ENCODE data around the gene IRGQ.

The IRGQ gene

DNA sequence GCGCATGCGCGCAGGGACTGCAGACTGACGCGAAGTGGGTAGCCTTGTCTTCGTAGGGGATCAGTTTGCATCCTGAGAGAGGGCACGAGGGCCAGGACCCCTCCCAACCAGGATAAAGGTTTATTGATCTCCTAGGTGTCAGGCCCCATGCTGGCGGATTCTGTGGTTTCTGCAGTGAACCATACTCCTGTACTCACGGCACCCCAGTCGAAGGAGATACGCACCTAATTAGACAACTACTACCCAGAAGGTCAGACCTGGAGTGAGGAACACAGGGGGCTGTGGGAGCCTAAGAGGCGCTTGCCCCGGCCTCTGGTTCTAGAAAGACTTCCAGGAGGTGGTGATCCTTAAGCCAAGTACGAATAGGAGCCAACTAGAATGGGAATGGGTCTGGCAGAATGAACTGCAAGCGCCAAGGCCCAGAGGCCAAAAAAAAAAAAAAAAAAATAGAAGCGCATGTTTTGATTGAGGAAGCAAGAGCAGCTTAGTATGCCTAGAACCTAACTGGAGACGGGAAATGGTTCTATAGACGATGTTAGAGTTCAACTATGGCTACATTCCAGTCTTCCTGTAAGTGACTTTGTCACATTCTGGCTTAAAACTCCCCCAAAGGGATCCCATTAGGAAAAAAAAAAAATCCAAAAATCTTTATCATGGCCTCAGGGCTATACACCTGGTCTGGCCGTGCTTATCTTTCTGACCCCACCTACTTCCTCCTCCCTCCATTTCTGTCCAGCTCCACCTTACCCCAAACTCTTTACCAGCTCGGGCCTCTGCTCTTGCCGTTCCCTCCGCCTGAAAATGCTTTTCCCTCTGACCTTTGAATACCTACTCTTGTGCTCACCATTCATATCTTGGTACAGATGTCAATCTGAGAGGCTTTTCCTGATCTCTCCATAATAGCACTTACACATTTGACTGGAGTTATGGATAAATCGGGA is 24.4 kb upstream of the IRGQ start:
- in situ Hi-C loops (cut with HindIII; ENCODE audit: low pct_unique_long_range_greater_than_20kb, low sequenced_read_pairs): no loop called here
- TF ChIP-seq JUND (IDR thresholded peaks at IDR 0.05; ENCODE audit: low read depth): no peak
- DNase-seq (ENCODE audit: low read depth in 1 of 2, low spot score in 1 of 2): no peak

DNA sequence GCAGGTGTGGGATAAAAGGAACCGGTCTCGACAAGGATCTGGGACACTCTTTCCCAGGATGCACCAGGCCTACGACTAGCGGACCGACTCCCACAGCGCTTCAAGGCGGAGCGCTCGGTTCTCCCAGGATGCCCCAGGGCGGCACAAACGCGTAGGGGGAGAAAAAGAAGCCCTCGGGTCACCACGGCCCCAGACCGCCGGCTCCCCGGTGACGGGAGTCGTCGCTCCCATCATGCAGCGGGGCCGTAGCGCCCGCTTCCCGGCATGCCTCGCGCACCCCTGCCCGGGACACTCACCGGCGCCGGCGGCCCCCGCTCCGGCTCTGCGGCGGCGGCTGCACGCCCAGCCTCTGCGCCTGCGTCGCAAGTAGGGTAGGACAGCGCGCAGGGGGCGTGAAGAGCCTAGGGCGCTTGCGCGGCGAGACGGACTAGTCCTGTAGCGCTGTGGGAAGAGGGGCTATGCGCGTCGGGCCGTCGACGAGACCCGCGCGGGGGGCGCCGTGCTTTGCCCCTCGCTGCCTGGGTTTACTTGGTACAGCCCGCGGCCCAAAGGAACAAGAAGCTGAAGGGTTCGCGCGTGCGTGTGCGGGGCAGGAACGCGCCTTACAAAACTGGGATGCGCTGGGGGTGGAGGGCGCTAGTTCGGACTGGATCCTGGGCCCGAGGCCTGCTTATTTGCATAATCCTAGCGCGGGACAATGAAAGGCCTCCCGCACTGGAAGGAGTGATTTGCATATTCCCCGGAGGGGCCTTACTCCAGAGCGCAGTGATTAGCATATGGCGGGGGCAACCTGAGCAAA is 23.5 kb upstream of the IRGQ start, which contains the start of gene ZNF428:
Gene ZNF428, minus strand, starts transcription at position 368 of the 799 bp plus-strand sequence. CDS start 5,325 bp downstream, outside the sequence.
- in situ Hi-C loops (cut with HindIII; ENCODE audit: low pct_unique_long_range_greater_than_20kb, low sequenced_read_pairs): no loop called here
- DNase-seq (ENCODE audit: low read depth in 1 of 2, low spot score in 1 of 2): peak; percentile 60 to 91
- TF ChIP-seq JUND (IDR thresholded peaks at IDR 0.05; ENCODE audit: low read depth): no peak

DNA sequence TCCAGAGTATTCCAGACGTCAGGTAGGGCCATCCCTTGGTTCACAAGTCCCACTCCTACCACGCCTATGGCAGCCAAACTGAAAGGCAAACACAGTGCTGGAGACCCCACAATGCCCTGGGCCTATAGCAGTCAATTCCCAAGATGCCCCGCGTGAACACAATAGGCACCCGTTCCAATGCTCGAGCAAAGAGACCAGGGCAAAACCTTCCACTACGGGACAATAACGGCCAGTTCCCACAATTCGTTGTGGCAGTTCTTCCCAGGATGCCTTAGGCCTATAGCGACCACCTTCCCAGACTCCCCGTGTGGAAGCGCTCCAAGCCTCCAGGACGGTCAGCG is 23.0 kb upstream of the IRGQ start:
- in situ Hi-C loops (cut with HindIII; ENCODE audit: low pct_unique_long_range_greater_than_20kb, low sequenced_read_pairs): no loop called here
- TF ChIP-seq JUND (IDR thresholded peaks at IDR 0.05; ENCODE audit: low read depth): no peak
- DNase-seq (ENCODE audit: low read depth in 1 of 2, low spot score in 1 of 2): no peak

DNA sequence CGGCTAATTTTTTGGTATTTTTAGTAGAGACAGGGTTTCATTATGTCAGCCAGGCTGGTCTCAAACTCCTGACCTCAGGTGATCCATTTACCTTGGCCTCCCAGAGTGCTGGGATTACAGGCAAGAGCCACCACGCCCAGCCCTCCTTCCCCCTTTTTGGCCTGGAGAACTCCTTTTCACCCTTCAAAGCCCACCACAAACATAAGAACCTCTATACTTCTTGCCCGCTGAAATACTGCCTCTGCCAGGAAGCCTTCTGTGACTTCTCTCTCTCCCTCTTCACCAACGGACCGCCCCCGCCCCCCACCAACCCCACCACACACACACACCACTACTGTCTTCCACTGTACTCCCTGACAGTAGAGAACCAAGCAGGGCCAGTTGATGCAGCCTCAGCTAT is 21.0 kb upstream of the IRGQ start:
- DNase-seq (ENCODE audit: low read depth in 1 of 2, low spot score in 1 of 2): no peak
- no peak for TF ChIP-seq JUND (IDR thresholded peaks at IDR 0.05; ENCODE audit: low read depth)
- in situ Hi-C loops (cut with HindIII; ENCODE audit: low pct_unique_long_range_greater_than_20kb, low sequenced_read_pairs): no loop called here

DNA sequence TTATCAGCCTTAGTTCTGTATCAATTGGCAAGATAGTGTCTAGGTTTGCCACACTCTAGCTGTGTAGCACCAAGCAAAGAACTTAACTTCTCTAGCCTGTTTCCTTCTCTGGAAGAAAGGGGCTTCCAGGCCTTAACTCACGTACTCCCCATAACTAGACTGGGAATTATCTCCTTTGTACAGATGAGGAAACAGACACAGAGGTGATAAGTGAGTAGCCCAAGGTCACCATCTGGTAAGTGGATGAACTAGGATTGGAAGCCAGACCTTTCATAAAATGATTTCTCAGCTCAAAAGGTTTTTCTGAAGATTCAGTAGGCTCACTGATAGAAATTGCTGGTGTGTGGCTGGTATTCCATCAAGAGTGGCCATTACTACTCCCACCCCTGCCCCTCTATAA is 20.4 kb upstream of the IRGQ start:
- no peak for DNase-seq (ENCODE audit: low read depth in 1 of 2, low spot score in 1 of 2)
- in situ Hi-C loops (cut with HindIII; ENCODE audit: low pct_unique_long_range_greater_than_20kb, low sequenced_read_pairs): no loop called here
- no peak for TF ChIP-seq JUND (IDR thresholded peaks at IDR 0.05; ENCODE audit: low read depth)

DNA sequence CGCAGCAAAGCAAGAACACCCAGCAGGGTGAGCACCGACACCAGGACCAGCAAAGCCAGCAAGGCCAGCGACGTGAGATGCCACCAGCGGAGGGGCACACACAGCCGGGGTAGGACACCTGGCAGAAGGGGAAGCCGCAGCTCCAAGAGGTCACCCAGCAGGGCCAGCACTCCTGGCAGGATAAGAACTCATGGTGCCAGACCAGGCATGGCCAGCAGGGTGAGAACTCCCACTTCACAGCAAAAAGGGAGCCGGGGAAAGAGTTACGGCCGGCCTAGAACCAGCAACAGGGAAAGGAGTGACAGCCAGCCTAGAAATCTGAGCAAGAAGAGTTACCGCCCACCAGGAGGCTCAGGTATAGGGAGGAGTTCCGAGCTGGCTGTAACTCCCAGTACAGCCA is 16.4 kb upstream of the IRGQ start:
- no peak for DNase-seq (ENCODE audit: low read depth in 1 of 2, low spot score in 1 of 2)
- in situ Hi-C loops (cut with HindIII; ENCODE audit: low pct_unique_long_range_greater_than_20kb, low sequenced_read_pairs): no loop called here
- no peak for TF ChIP-seq JUND (IDR thresholded peaks at IDR 0.05; ENCODE audit: low read depth)

DNA sequence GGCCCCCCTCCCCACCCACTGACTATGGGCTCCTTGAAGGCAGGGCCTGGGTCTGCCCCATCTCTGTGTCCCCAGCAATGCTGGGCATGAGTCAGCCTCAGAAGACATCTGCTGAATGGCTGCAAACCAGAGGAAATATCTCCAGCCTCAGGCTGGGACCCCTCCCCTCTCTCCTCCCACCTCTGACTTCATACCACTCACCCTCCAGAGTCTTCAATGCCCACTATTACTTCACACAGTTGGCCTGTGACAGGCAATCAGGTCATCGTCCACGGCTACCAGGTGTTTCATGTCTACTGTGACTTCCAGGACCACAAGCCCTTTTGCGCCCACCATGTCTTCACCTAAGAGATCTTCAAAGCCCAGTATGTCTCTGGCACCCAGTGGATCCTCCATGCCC is 15.9 kb upstream of the IRGQ start, which contains the start of gene SRRM5:
Gene SRRM5, plus strand, starts transcription at position 301 of the 400 bp plus-strand sequence. Its CDS starts 34 bp downstream, at position 335.
- in situ Hi-C loops (cut with HindIII; ENCODE audit: low pct_unique_long_range_greater_than_20kb, low sequenced_read_pairs): no loop called here
- no peak for TF ChIP-seq JUND (IDR thresholded peaks at IDR 0.05; ENCODE audit: low read depth)
- DNase-seq (ENCODE audit: low read depth in 1 of 2, low spot score in 1 of 2): no peak

DNA sequence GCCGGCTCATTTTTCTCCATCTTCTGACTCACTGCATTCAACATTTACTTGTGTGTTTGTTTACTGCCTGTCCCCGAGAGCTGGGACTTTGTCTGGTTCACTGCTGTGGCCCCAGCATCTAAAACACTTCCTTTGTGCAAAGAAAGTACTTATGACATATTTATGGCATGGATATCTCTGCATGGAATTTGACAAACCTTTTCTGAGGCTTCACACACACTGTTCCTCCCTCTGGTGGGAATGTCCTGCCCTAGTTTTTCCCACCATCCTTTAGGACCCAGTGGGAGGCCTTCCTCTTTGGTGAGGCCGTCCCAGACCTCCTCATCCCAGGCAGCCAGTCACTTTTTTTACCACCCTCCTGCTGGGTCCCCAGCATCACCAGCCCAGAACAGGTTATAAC is 14.6 kb upstream of the IRGQ start:
- TF ChIP-seq JUND (IDR thresholded peaks at IDR 0.05; ENCODE audit: low read depth): no peak
- DNase-seq (ENCODE audit: low read depth in 1 of 2, low spot score in 1 of 2): no peak
- in situ Hi-C loops (cut with HindIII; ENCODE audit: low pct_unique_long_range_greater_than_20kb, low sequenced_read_pairs): no loop called here

DNA sequence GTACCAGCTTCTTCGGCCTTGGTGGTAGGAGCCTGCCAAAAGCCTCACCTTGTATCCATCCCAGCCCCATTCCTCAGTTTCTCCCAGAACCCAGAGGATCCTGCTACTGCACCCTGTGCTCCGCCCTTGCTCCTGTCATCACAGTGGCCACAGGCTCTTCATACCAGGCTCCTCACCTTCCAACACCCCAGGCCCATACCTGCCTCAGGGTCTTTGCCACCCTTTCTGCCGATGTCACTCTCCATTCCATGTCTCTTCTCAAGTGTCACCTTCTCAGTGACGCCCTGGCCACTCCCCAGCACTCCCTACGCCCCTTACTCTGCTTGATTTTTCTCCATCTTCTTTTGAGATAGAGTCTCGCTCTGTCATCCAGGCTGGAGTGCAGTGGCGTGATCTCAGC is 13.9 kb upstream of the IRGQ start:
- TF ChIP-seq JUND (IDR thresholded peaks at IDR 0.05; ENCODE audit: low read depth): no peak
- DNase-seq (ENCODE audit: low read depth in 1 of 2, low spot score in 1 of 2): no peak
- in situ Hi-C loops (cut with HindIII; ENCODE audit: low pct_unique_long_range_greater_than_20kb, low sequenced_read_pairs): no loop called here

DNA sequence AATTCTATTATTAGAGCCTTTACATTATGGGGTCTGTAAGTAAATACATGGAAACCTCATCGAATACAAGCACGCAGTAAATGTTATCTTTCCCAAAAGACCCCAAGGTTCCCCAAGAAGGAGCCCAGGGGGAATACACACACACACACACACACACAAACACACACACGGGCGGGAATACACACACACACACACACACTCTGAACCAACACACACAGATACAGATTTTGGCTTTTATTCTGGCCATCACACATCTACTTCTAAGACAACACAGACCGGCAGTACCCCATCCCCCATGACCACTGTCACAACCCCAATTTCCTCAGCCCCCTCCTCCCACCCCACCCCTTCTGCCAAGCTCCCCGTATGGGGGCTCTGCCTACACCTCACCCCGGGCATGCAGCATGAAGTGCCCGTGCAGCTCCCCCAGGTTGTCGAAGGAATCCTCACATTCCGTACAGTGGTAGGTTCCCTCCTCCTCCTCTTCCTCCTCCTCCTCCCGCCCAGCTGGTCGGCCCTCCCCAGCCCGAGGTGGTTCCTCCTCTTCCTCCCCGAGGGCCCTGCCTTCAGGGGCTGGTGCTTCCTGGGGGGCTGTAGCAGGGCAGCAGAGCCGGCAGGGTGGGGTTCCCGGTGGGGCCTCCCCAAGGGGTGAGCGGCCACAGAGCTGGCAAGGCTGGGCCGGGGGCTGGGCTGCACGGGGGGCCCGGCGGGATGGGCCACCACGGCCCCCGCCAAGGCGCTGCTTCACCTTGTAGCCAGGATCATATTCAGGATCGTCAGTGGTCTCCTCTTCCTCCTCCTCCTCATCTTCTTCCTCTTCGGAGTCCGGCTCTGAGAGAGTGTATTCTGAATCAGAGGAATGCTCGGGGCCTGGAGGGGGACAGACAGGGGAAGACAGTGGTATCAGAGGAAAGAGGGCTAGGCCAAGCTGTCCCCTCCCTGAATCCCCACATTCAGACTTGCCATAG is 11.6 kb upstream of the IRGQ start:
- TF ChIP-seq JUND (IDR thresholded peaks at IDR 0.05; ENCODE audit: low read depth): no peak
- DNase-seq (ENCODE audit: low read depth in 1 of 2, low spot score in 1 of 2): no peak
- in situ Hi-C loops (cut with HindIII; ENCODE audit: low pct_unique_long_range_greater_than_20kb, low sequenced_read_pairs): no loop called here

DNA sequence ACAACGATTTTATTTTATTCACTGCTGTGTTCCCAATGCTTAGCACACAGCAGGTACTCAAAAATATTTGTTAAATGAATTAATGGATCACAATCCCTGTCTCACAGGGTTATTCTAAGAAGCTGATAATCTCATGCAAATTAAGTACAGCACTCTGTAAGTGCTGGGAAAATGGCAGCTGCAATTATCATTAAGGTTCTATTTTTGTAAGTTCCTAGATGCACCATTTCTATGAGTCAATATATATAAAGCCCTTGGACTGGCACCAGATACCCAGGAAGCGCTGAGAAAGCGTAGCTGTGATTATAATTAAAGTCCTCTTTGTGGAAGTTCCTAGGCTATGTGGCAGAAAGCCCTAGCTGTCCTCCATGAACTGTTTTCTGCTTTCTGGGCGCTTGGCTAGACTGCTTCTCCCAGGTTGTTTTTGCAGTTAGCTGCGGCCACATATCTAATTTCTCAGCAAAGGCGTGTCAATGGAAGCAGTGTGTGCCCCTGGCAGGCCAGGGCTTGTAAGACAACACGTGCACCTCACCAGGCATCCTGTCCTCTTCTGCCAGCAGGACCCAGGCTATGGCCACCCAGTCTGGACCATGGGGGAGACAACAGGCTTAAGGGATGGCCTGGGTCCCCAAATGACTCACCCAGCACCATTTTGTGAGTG is 10.8 kb upstream of the IRGQ start:
- no peak for DNase-seq (ENCODE audit: low read depth in 1 of 2, low spot score in 1 of 2)
- in situ Hi-C loops (cut with HindIII; ENCODE audit: low pct_unique_long_range_greater_than_20kb, low sequenced_read_pairs): no loop called here
- TF ChIP-seq JUND (IDR thresholded peaks at IDR 0.05; ENCODE audit: low read depth): no peak

Measured in T47D (cell line).